Medulla oblongata (tissue), 1 donor: ENCODE measurements around the gene YEATS2.

Experiments
- DNase-seq: peaks from one replicate; pipeline ENCODE4 v3.0.0-alpha.2; 2015; ENCODE audit errors: extremely low spot score

YEATS2 gene

GRCh38 chr3:183837390-183837789 is 139.8 kb downstream of the YEATS2 start:
- no peak for DNase-seq

- no peak for DNase-seq
Observed at GRCh38 chr3:183837894-183838293, 140.3 kb downstream of the YEATS2 start.

DNA sequence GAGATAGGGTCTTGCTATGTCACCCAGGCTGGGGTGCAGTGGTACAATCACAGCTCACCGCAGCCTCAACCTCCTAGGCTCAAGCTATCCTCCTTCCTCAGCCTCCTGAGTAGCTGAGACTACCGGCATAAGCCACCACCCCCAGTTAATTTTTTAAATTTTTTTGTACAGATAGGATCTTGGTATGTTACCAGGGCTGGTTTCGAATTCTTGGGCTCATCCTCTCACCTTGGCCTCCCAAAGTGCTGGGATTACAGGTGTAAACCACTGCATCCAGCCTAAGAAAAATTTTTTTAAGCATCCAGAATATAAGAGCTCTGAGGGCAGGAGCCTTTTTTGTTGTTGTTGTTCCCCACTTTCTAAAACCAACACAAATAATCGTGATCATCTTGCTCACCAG is 142.2 kb downstream of the YEATS2 start:
- DNase-seq = no peak

DNA sequence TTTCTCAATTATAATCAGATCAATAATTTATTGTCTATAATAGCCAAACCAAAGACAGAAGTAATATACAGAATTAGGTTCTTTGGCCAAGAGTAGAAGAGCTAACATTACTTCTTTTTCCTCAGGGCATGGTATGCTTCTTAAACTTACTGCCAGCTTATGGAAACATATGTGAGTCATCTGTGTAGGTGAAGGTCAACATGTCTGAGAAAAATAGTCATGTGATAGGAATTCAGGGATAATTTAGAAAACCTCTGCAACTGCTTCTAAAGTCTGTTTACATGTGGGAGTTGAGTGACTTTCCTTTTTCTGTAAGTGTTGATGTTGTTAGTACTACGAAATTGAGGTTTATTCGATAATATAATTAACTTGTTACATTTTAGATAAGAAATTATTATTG is 147.0 kb downstream of the YEATS2 start:
- no peak for DNase-seq

DNA sequence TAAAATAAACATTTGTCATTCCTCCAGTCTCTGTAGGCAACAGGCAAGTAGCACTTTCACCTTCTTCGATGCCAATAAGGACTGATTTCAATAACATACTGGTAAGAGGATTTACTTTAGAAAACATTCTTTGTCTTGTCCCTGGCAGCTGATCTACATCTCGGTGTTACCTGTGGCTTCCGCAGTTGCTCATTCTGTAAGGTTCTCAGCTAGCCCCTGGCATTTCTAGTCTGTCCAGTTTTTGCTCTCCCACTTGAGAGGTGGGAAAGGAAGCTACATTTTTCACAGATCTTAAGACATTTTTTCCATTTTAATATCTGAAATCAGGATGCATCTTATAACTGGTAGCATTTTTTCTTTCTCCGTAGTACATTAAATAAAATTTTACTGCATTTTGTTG is 147.5 kb downstream of the YEATS2 start:
- DNase-seq = no peak

GRCh38 chr3:183845608-183846288 is 148.2 kb downstream of the YEATS2 start:
- DNase-seq = no peak

- DNase-seq = no peak
Observed at GRCh38 chr3:183854318-183855035, 156.9 kb downstream of the YEATS2 start.

DNA sequence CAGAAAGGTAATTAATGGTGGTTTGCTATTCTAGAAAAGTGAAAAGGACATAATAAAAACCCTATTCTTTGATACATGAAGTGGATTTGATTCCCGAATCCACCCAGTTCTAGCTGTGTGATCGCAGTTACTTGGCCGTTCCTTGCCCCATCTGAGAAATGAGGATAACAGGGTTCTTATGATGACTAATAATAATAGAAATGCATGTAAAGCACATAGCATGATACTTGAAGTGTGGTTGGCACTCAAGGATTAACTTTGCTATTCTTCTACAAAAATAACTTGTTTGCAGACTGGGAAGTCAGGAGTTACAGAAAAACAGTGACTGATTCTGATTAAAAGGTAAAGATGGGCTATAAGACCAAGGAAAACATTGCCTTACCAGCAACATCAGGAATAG is 160.3 kb downstream of the YEATS2 start:
- DNase-seq = no peak
